Measurements from ENCODE around the gene CELSR3.

DNA sequence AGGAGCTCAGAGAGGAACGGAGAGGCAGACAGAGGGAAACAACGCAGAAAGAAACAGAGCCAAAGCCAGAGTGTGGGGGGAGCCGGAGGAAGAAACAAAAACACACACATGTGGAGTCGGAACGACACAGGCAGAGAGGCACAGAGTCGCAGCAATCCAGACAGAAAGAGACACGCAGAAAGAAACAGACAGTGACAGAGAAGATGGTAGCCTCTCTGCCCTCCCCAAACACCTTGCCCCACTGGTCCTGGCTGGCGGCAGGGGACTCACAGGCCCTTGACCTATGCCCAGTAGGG, 21.3 kb upstream of the CELSR3 start:
- TF ChIP-seq, protein P1, sequence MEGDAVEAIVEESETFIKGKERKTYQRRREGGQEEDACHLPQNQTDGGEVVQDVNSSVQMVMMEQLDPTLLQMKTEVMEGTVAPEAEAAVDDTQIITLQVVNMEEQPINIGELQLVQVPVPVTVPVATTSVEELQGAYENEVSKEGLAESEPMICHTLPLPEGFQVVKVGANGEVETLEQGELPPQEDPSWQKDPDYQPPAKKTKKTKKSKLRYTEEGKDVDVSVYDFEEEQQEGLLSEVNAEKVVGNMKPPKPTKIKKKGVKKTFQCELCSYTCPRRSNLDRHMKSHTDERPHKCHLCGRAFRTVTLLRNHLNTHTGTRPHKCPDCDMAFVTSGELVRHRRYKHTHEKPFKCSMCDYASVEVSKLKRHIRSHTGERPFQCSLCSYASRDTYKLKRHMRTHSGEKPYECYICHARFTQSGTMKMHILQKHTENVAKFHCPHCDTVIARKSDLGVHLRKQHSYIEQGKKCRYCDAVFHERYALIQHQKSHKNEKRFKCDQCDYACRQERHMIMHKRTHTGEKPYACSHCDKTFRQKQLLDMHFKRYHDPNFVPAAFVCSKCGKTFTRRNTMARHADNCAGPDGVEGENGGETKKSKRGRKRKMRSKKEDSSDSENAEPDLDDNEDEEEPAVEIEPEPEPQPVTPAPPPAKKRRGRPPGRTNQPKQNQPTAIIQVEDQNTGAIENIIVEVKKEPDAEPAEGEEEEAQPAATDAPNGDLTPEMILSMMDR (IDR thresholded peaks at IDR 0.05; ENCODE audit: low read depth, low read length, missing input control): no peak
- TF ChIP-seq, protein P2, sequence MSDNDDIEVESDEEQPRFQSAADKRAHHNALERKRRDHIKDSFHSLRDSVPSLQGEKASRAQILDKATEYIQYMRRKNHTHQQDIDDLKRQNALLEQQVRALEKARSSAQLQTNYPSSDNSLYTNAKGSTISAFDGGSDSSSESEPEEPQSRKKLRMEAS (IDR thresholded peaks at IDR 0.05): no peak
- no peak for TF ChIP-seq JUND (IDR thresholded peaks at IDR 0.05)
- no peak for TF ChIP-seq GABPA (IDR thresholded peaks at IDR 0.05 in 1 of 2, conservative IDR thresholded peaks at IDR 0.05 in 1 of 2)
- no peak for TF ChIP-seq YY1 (IDR thresholded peaks at IDR 0.05)
- TF ChIP-seq RXRA (IDR thresholded peaks at IDR 0.05): no peak
- no peak for TF ChIP-seq EGR1 (IDR thresholded peaks at IDR 0.05; ENCODE audit: low read depth in 2 of 2)
- TF ChIP-seq, protein P3, sequence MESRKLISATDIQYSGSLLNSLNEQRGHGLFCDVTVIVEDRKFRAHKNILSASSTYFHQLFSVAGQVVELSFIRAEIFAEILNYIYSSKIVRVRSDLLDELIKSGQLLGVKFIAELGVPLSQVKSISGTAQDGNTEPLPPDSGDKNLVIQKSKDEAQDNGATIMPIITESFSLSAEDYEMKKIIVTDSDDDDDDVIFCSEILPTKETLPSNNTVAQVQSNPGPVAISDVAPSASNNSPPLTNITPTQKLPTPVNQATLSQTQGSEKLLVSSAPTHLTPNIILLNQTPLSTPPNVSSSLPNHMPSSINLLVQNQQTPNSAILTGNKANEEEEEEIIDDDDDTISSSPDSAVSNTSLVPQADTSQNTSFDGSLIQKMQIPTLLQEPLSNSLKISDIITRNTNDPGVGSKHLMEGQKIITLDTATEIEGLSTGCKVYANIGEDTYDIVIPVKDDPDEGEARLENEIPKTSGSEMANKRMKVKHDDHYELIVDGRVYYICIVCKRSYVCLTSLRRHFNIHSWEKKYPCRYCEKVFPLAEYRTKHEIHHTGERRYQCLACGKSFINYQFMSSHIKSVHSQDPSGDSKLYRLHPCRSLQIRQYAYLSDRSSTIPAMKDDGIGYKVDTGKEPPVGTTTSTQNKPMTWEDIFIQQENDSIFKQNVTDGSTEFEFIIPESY (IDR thresholded peaks at IDR 0.05): no peak
- TF ChIP-seq, protein P4, sequence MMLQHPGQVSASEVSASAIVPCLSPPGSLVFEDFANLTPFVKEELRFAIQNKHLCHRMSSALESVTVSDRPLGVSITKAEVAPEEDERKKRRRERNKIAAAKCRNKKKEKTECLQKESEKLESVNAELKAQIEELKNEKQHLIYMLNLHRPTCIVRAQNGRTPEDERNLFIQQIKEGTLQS (IDR thresholded peaks at IDR 0.05): no peak
